Breast epithelium (tissue), 4 donors: ENCODE results near the gene FAM222A. TPM values are rescaled to one million over a fixed set of nuclear protein-coding genes. Genes with fewer than 3 reads are reported as not detected.
A peak's percentile ranks its signal among the peaks of the same experiment; 100 is the strongest.

ENCODE experiments used
- DNase-seq, 2 donors: peaks; one replicate each; pipeline ENCODE4 v3.0.0-alpha.2; 2019; ENCODE audit warnings: low spot score in 2 of 2
- H3K27ac ChIP-seq, 2 donors: fragments of 200-600 bp; sonication (generic) in 1 of 2; one replicate each; pipeline ENCODE4 v1.5.1; 2016 to 2019; ENCODE audit warnings: mild to moderate bottlenecking in 1 of 2
- H3K27me3 ChIP-seq, 2 donors: fragments of 200-600 bp; sonication (generic) in 1 of 2; one replicate each; pipeline versions ENCODE4 v1.5.1 to v1.6.0; 2017 to 2019; ENCODE audit warnings: control low read depth in 1 of 2, mild to moderate bottlenecking in 1 of 2
- H3K36me3 ChIP-seq: fragments of 200-600 bp; one replicate; pipeline ENCODE4 v1.5.1; 2019
- H3K4me1 ChIP-seq, 2 donors: fragments of 200-600 bp; sonication (generic); one replicate each; pipeline ENCODE4 v1.5.1; 2016 to 2019; ENCODE audit warnings: control low read depth in 1 of 2
- H3K4me3 ChIP-seq, 3 donors: fragments of 200-600 bp; sonication (generic); 1 replicate in 2 of 3; 2 replicates in 1 of 3; pipeline ENCODE4 v1.5.1; 2016 to 2019; ENCODE audit warnings: mild to moderate bottlenecking in 3 of 3, moderate library complexity in 2 of 3
- H3K9me3 ChIP-seq, 2 donors: fragments of 200-600 bp; sonication (generic) in 1 of 2; one replicate each; pipeline ENCODE4 v1.5.1; 2016 to 2019; ENCODE audit warnings: control low read depth in 1 of 2
- CTCF ChIP-seq, 3 donors: fragments of 450-650 bp; IDR thresholded peaks; one replicate each; pipeline ENCODE4 v1.5.1; 2016 to 2017; ENCODE audit warnings: antibody characterized with exemption in 3 of 3, mild to moderate bottlenecking in 3 of 3, moderate library complexity in 3 of 3
- POLR2A ChIP-seq: fragments of 450-650 bp; IDR thresholded peaks from one replicate; pipeline ENCODE4 v1.6.1; 2016; ENCODE audit warnings: antibody characterized with exemption, mild to moderate bottlenecking, moderate library complexity
- POLR2AphosphoS5 ChIP-seq, 3 donors: sonication (generic); formaldehyde crosslinking; IDR thresholded peaks; one replicate each; pipeline ENCODE4 v1.6.1; 2017; ENCODE audit warnings: antibody characterized with exemption in 3 of 3
- intact Hi-C: fragments of 100-400 bp; cut with DNase I; formaldehyde crosslinking; loops from one replicate; pipeline ENCODE4 v1.15.1; 2023; ENCODE audit warnings: low total_unique reads
- total RNA-seq, 3 donors: library from RNA; depleted of rRNA; stranded (reverse); fragments of >200 nt; gene quantifications; one replicate each; pipeline ENCODE4 v1.1.0, GENCODE V29; 2016

Gene FAM222A
- total RNA-seq, 3 donors from 2014 or later: 0.32 to 7.3 (median 1.3) TPM

GRCh38 chr12:109732321-109733305 is 19.0 kb downstream of the FAM222A start:
- intact Hi-C loops: no loop called here
- Histone ChIP-seq H3K27ac (no peak overlapping the region), H3K36me3 (no peaks in the 10 kb centered on the region), H3K9me3 (no peaks in the 10 kb centered on the region), H3K27me3 (no peaks in the 10 kb centered on the region), H3K4me1 (peaks cover 0 to 11% of the 10 kb centered on the region in 2 donors), H3K4me3 (no peak overlapping the region)
- no peak for TF ChIP-seq CTCF (IDR thresholded peaks at IDR 0.05)
- TF ChIP-seq POLR2A: no peak
- DNase-seq: peak in 1 of 2 donors; percentile 19

GRCh38 chr12:109734219-109735000 is 20.8 kb downstream of the FAM222A start:
- Histone ChIP-seq H3K27ac (no peak overlapping the region), H3K4me3 (no peak overlapping the region), H3K27me3 (no peaks in the 10 kb centered on the region), H3K36me3 (no peaks in the 10 kb centered on the region), H3K9me3 (no peaks in the 10 kb centered on the region), H3K4me1 (peaks cover 0 to 5% of the 10 kb centered on the region in 2 donors)
- no peak for TF ChIP-seq CTCF (IDR thresholded peaks at IDR 0.05)
- TF ChIP-seq POLR2AphosphoS5 (IDR thresholded peaks at IDR 0.05): no peak
- TF ChIP-seq POLR2A: no peak
- intact Hi-C loops: no loop called here
- peak in 1 of 2 donors; percentile 14 for DNase-seq

GRCh38 chr12:109735051-109735521 is 21.5 kb downstream of the FAM222A start:
- intact Hi-C loops: no loop called here
- DNase-seq: peak in 1 of 2 donors; percentile 33
- TF ChIP-seq POLR2AphosphoS5 (IDR thresholded peaks at IDR 0.05): no peak
- TF ChIP-seq POLR2A: no peak
- Histone ChIP-seq H3K9me3 (no peaks in the 10 kb centered on the region), H3K27me3 (no peaks in the 10 kb centered on the region), H3K4me1 (no peaks in the 10 kb centered on the region), H3K36me3 (no peaks in the 10 kb centered on the region), H3K4me3 (no peak overlapping the region), H3K27ac (no peak overlapping the region)

GRCh38 chr12:109735825-109736551 is 22.4 kb downstream of the FAM222A start:
- Histone ChIP-seq H3K4me1 (no peaks in the 10 kb centered on the region), H3K9me3 (no peaks in the 10 kb centered on the region), H3K27me3 (no peaks in the 10 kb centered on the region), H3K27ac (no peak overlapping the region), H3K36me3 (no peaks in the 10 kb centered on the region), H3K4me3 (no peak overlapping the region)
- peak in 1 of 2 donors; percentile 41 for DNase-seq
- no peak for TF ChIP-seq CTCF (IDR thresholded peaks at IDR 0.05)
- no peak for TF ChIP-seq POLR2A
- TF ChIP-seq POLR2AphosphoS5 (IDR thresholded peaks at IDR 0.05): no peak
- intact Hi-C loops: no loop called here

- H3K27ac ChIP-seq: no peak overlapping the region
- DNase-seq: peak in 1 of 2 donors; percentile 38
- H3K9me3 ChIP-seq: no peaks in the 10 kb centered on the region
- intact Hi-C loops: no loop called here
- no peaks in the 10 kb centered on the region for H3K36me3 ChIP-seq
- no peaks in the 10 kb centered on the region for H3K27me3 ChIP-seq
- TF ChIP-seq POLR2AphosphoS5 (IDR thresholded peaks at IDR 0.05) (no peak), CTCF (IDR thresholded peaks at IDR 0.05) (no peak), POLR2A (no peak)
- H3K4me3 ChIP-seq: no peak overlapping the region
- no peaks in the 10 kb centered on the region for H3K4me1 ChIP-seq
These were observed 23.0 kb downstream of the FAM222A start for GRCh38 chr12:109736552-109737108.
